ENCODE results near the gene HSPA14.

The HSPA14 gene

DNA sequence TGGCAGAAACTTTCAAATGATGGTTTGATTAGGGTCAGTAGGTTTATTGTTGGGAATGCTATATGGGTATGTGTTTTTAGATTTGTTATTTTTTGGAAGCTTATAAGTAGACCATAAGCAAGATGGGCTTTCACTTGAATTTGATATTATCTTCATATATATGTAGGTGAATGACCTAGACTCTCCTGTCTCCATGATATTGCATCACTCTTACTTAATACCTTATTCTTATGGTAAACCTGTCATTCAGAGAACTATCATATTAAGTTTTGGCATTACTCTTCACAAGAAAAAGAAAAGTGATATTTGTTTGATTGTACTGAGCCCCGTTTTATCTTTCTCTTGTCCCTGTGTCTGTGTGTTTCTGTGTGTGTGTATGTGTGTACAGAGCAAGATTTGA, 17.3 kb downstream of the HSPA14 start:
- Histone ChIP-seq H4K20me1 (ENCODE audit: insufficient read depth, low read length) (no peaks in the 10 kb centered on the region), H3K9me3 (ENCODE audit: low read length) (no peaks in the 10 kb centered on the region), H3F3A (ENCODE audit: insufficient read depth, low read length) (no peaks in the 10 kb centered on the region; the same call in 1 of the 2 replicates), H2AFZ (ENCODE audit: low read length) (no peak overlapping the region), H3K27ac (ENCODE audit: low read depth, low read length, poor library complexity, severe bottlenecking) (no peak overlapping the region), H3K79me2 (ENCODE audit: insufficient read depth, low read length) (no peaks in the 10 kb centered on the region), H3K9ac (ENCODE audit: low read length) (no peak overlapping the region), H3K9me2 (ENCODE audit: low read depth, low read length) (no peaks in the 10 kb centered on the region), H3K36me3 (ENCODE audit: insufficient read depth, low read length) (peaks cover 76% of the 10 kb centered on the region), H3K27me3 (ENCODE audit: insufficient read depth, low read length) (no peaks in the 10 kb centered on the region), H3K4me1 (ENCODE audit: insufficient read depth, low read length, severe bottlenecking) (peaks cover 22% of the 10 kb centered on the region), H3K4me3 (ENCODE audit: low read depth, low read length, poor library complexity, severe bottlenecking) (no peak overlapping the region), H3K4me2 (ENCODE audit: low read length) (no peak overlapping the region)
- no peak for TF ChIP-seq EZH2 (IDR thresholded peaks at IDR 0.05; ENCODE audit: borderline replicate concordance, low read length)
- TF ChIP-seq, protein P1, sequence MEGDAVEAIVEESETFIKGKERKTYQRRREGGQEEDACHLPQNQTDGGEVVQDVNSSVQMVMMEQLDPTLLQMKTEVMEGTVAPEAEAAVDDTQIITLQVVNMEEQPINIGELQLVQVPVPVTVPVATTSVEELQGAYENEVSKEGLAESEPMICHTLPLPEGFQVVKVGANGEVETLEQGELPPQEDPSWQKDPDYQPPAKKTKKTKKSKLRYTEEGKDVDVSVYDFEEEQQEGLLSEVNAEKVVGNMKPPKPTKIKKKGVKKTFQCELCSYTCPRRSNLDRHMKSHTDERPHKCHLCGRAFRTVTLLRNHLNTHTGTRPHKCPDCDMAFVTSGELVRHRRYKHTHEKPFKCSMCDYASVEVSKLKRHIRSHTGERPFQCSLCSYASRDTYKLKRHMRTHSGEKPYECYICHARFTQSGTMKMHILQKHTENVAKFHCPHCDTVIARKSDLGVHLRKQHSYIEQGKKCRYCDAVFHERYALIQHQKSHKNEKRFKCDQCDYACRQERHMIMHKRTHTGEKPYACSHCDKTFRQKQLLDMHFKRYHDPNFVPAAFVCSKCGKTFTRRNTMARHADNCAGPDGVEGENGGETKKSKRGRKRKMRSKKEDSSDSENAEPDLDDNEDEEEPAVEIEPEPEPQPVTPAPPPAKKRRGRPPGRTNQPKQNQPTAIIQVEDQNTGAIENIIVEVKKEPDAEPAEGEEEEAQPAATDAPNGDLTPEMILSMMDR (IDR thresholded peaks at IDR 0.05; ENCODE audit: low read length) = no peak

DNA sequence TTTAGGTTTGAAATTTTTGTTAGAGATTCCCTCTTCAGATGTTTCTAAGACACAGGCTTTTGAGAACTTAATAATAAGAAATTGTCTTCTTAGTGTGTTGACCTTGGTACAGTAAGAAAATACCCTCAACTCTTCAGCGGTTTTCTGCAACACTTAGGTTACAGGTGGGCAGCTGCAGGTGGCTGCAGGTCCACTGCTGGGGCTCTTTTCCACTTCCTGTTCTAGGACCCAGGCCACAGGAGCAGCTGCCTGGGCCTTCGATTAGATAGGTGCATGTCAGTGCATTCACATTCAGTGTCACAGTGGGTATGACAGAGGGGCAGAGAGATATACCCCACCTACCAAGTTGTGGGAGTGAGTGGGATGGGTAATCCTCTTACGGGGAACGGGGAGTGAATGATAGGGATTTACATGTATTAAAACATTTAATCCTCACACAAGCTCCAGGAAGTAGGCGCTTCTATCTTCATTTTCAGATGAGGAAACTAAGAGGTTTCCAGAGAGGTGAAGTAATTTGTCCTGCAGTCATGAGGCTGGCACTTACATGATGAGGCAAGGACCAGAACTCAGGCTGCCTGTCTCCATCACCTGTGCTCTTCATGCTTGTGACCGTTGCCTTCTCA, 20.3 kb downstream of the HSPA14 start:
- H3K27ac ChIP-seq (ENCODE audit: low read depth, low read length, poor library complexity, severe bottlenecking) = peak overlapping the region; percentile 67
- H3F3A ChIP-seq (ENCODE audit: insufficient read depth, low read length) = no peaks in the 10 kb centered on the region; the same call in 1 of the 2 replicates
- no peaks in the 10 kb centered on the region for H3K79me2 ChIP-seq (ENCODE audit: insufficient read depth, low read length)
- TF ChIP-seq, protein P1 (IDR thresholded peaks at IDR 0.05; ENCODE audit: low read length) = no peak
- TF ChIP-seq EZH2 (IDR thresholded peaks at IDR 0.05; ENCODE audit: borderline replicate concordance, low read length) = no peak
- H4K20me1 ChIP-seq (ENCODE audit: insufficient read depth, low read length) = no peaks in the 10 kb centered on the region
- H3K36me3 ChIP-seq (ENCODE audit: insufficient read depth, low read length) = peaks cover 70% of the 10 kb centered on the region
- H3K9me3 ChIP-seq (ENCODE audit: low read length) = no peaks in the 10 kb centered on the region
- peaks cover 22% of the 10 kb centered on the region for H3K4me1 ChIP-seq (ENCODE audit: insufficient read depth, low read length, severe bottlenecking)
- H3K9ac ChIP-seq (ENCODE audit: low read length) = no peak overlapping the region; the same call in 1 of the 2 replicates
- peak overlapping the region; percentile 34; the same call in 1 of the 2 replicates for H3K4me2 ChIP-seq (ENCODE audit: low read length)
- no peaks in the 10 kb centered on the region for H3K9me2 ChIP-seq (ENCODE audit: low read depth, low read length)
- no peak overlapping the region for H3K4me3 ChIP-seq (ENCODE audit: low read depth, low read length, poor library complexity, severe bottlenecking)
- H3K27me3 ChIP-seq (ENCODE audit: insufficient read depth, low read length) = no peaks in the 10 kb centered on the region
- no peak overlapping the region for H2AFZ ChIP-seq (ENCODE audit: low read length)

- Histone ChIP-seq H3K9ac (ENCODE audit: low read length) (no peak overlapping the region), H3K4me3 (ENCODE audit: low read depth, low read length, poor library complexity, severe bottlenecking) (no peak overlapping the region), H2AFZ (ENCODE audit: low read length) (no peak overlapping the region), H3K4me1 (ENCODE audit: insufficient read depth, low read length, severe bottlenecking) (peaks cover 22% of the 10 kb centered on the region), H3K4me2 (ENCODE audit: low read length) (no peak overlapping the region), H3K9me3 (ENCODE audit: low read length) (no peaks in the 10 kb centered on the region), H3K79me2 (ENCODE audit: insufficient read depth, low read length) (no peaks in the 10 kb centered on the region), H3K27ac (ENCODE audit: low read depth, low read length, poor library complexity, severe bottlenecking) (peak overlapping the region; percentile 67), H3K9me2 (ENCODE audit: low read depth, low read length) (no peaks in the 10 kb centered on the region), H4K20me1 (ENCODE audit: insufficient read depth, low read length) (no peaks in the 10 kb centered on the region), H3K36me3 (ENCODE audit: insufficient read depth, low read length) (peaks cover 72% of the 10 kb centered on the region), H3K27me3 (ENCODE audit: insufficient read depth, low read length) (no peaks in the 10 kb centered on the region), H3F3A (ENCODE audit: insufficient read depth, low read length) (no peaks in the 10 kb centered on the region; the same call in 1 of the 2 replicates)
- TF ChIP-seq, protein P1 (IDR thresholded peaks at IDR 0.05; ENCODE audit: low read length) = no peak
- TF ChIP-seq EZH2 (IDR thresholded peaks at IDR 0.05; ENCODE audit: borderline replicate concordance, low read length) = no peak
Observed at GRCh38 chr10:14859043-14859442, 20.9 kb downstream of the HSPA14 start.

Data from OCI-LY1 (cell line).